MM.1S (cell line): ENCODE data around the gene DCAF12L2.

Experiments
- DNase-seq: peaks from one replicate; pipeline ENCODE4 v3.0.0-alpha.2; 2015
- H2AFZ ChIP-seq: fragments of 300-600 bp; sonication (generic); 2 replicates; pipeline ENCODE4 v1.6.0; 2016; ENCODE audit warnings: antibody characterized with exemption, low read length
- H3F3A ChIP-seq: fragments of 300-600 bp; sonication (generic); 2 replicates; pipeline ENCODE4 v1.6.1; 2016; ENCODE audit warnings: mild to moderate bottlenecking, antibody characterized with exemption, low read length, moderate library complexity, mixed read lengths; ENCODE audit not compliant: insufficient read depth
- H3K27ac ChIP-seq: fragments of 300-600 bp; sonication (generic); 2 replicates; pipeline ENCODE4 v1.5.1; 2016; ENCODE audit warnings: mild to moderate bottlenecking, low read length
- H3K27me3 ChIP-seq: fragments of 300-600 bp; sonication (generic); replicated peaks from 2 replicates; pipeline ENCODE4 v1.6.0; 2016; ENCODE audit warnings: low read length; ENCODE audit not compliant: insufficient read depth
- H3K36me3 ChIP-seq: fragments of 300-600 bp; sonication (generic); replicated peaks from 2 replicates; pipeline ENCODE4 v1.6.1; 2016; ENCODE audit warnings: mild to moderate bottlenecking, low read length, mixed read lengths; ENCODE audit not compliant: insufficient read depth
- H3K4me1 ChIP-seq: fragments of 300-600 bp; sonication (generic); 2 replicates; pipeline ENCODE4 v1.6.1; 2016; ENCODE audit warnings: low read length, mixed read lengths
- H3K4me2 ChIP-seq: fragments of 300-600 bp; sonication (generic); 2 replicates; pipeline ENCODE4 v1.6.0; 2016; ENCODE audit warnings: low read depth, low read length
- H3K4me3 ChIP-seq: fragments of 300-600 bp; sonication (generic); 2 replicates; pipeline ENCODE4 v1.5.1; 2016; ENCODE audit warnings: low read length, mixed read lengths
- H3K79me2 ChIP-seq: fragments of 300-600 bp; sonication (generic); 2 replicates; pipeline ENCODE4 v1.6.1; 2016; ENCODE audit warnings: mixed run types, low read length, mixed read lengths
- H3K9ac ChIP-seq: fragments of 300-600 bp; sonication (generic); 2 replicates; pipeline ENCODE4 v1.6.1; 2016; ENCODE audit warnings: low read length, mixed read lengths
- H3K9me2 ChIP-seq: fragments of 300-600 bp; sonication (generic); replicated peaks from 2 replicates; pipeline ENCODE4 v1.6.1; 2016; ENCODE audit warnings: mild to moderate bottlenecking, low read length, mixed read lengths; ENCODE audit not compliant: insufficient read depth
- H3K9me3 ChIP-seq: fragments of 300-600 bp; sonication (generic); replicated peaks from 2 replicates; pipeline ENCODE4 v1.6.1; 2016; ENCODE audit warnings: mild to moderate bottlenecking, low read length, mixed read lengths; ENCODE audit not compliant: insufficient read depth
- H4K20me1 ChIP-seq: fragments of 300-600 bp; sonication (generic); 2 replicates; pipeline ENCODE4 v1.6.1; 2016; ENCODE audit warnings: mild to moderate bottlenecking, low read length, moderate library complexity, mixed read lengths; ENCODE audit not compliant: insufficient read depth
- CTCF ChIP-seq: fragments of 300-600 bp; sonication (generic); IDR thresholded peaks from 2 replicates; pipeline ENCODE4 v1.5.1; 2016; ENCODE audit warnings: antibody characterized with exemption, low read length, mixed read lengths
- EZH2 ChIP-seq: fragments of 300-600 bp; sonication (generic); optimal IDR thresholded peaks from 2 replicates; pipeline ENCODE3; 2017; ENCODE audit warnings: low read depth, mild to moderate bottlenecking, antibody characterized with exemption, low read length, mixed read lengths
- EZH2phosphoT487 ChIP-seq: fragments of 300-600 bp; sonication (generic); IDR thresholded peaks from 2 replicates; pipeline ENCODE4 v1.6.1; 2018; ENCODE audit warnings: antibody characterized with exemption, low read length

Gene DCAF12L2

GRCh38 chrX:126164226-126164625 lies 1.9 kb downstream of the DCAF12L2 start:
- Histone ChIP-seq H3K27me3 (no peaks in the 10 kb centered on the region), H3K9me3 (no peaks in the 10 kb centered on the region), H3K79me2 (no peaks in the 10 kb centered on the region), H3K9ac (no peak overlapping the region), H3K4me3 (no peak overlapping the region), H4K20me1 (no peaks in the 10 kb centered on the region), H3K4me1 (no peaks in the 10 kb centered on the region), H2AFZ (no peak overlapping the region), H3K9me2 (no peaks in the 10 kb centered on the region), H3F3A (no peaks in the 10 kb centered on the region), H3K27ac (no peak overlapping the region), H3K36me3 (no peaks in the 10 kb centered on the region), H3K4me2 (no peak overlapping the region)
- no peak for TF ChIP-seq CTCF
- TF ChIP-seq EZH2phosphoT487: no peak
- no peak for TF ChIP-seq EZH2
- no peak for DNase-seq

- no peak overlapping the region for H2AFZ ChIP-seq
These were observed 25.1 kb downstream of the DCAF12L2 start for GRCh38 chrX:126141014-126141413.

GRCh38 chrX:126137899-126138298 lies 28.2 kb downstream of the DCAF12L2 start:
- DNase-seq: peak; percentile 19
- Histone ChIP-seq H3K4me2 (no peak overlapping the region), H3K4me3 (no peak overlapping the region)

More at GRCh38 chrX:126141014-126141413, 25.1 kb downstream of the DCAF12L2 start:
- H3K9me2 ChIP-seq: no peaks in the 10 kb centered on the region
- no peaks in the 10 kb centered on the region for H3F3A ChIP-seq
- no peaks in the 10 kb centered on the region for H3K79me2 ChIP-seq
- H3K36me3 ChIP-seq: no peaks in the 10 kb centered on the region
- H3K4me2 ChIP-seq: no peak overlapping the region
- no peaks in the 10 kb centered on the region for H4K20me1 ChIP-seq
- H3K9me3 ChIP-seq: no peaks in the 10 kb centered on the region
- no peak overlapping the region for H3K27ac ChIP-seq
- H3K4me3 ChIP-seq: no peak overlapping the region
- no peaks in the 10 kb centered on the region for H3K4me1 ChIP-seq
- TF ChIP-seq EZH2phosphoT487 (no peak), CTCF (no peak), EZH2 (no peak)
- H3K9ac ChIP-seq: no peak overlapping the region
- no peaks in the 10 kb centered on the region for H3K27me3 ChIP-seq
- DNase-seq: no peak

More at GRCh38 chrX:126137899-126138298, 28.2 kb downstream of the DCAF12L2 start:
- H3K36me3 ChIP-seq: no peaks in the 10 kb centered on the region
- TF ChIP-seq EZH2phosphoT487: no peak
- TF ChIP-seq CTCF: peak; percentile 49
- no peaks in the 10 kb centered on the region for H3K9me3 ChIP-seq
- no peak overlapping the region for H2AFZ ChIP-seq
- H4K20me1 ChIP-seq: no peaks in the 10 kb centered on the region
- no peak overlapping the region for H3K9ac ChIP-seq
- H3K9me2 ChIP-seq: no peaks in the 10 kb centered on the region
- no peaks in the 10 kb centered on the region for H3K79me2 ChIP-seq
- no peaks in the 10 kb centered on the region for H3K27me3 ChIP-seq
- H3K4me1 ChIP-seq: no peaks in the 10 kb centered on the region
- no peaks in the 10 kb centered on the region for H3F3A ChIP-seq
- H3K27ac ChIP-seq: no peak overlapping the region
